H1 (cell line): ENCODE data around the gene SLC5A4. TPM values are rescaled to one million over a fixed set of nuclear protein-coding genes. Genes with fewer than 3 reads are reported as not detected.

Experiments
- CBX5 ChIP-seq: fragments of 300-800, 300-1000 bp; sonication (generic); IDR thresholded peaks from 2 replicates; pipeline ENCODE4 v1.7.1; 2016; ENCODE audit warnings: antibody characterized with exemption, low read length, low read depth
- CBX8 ChIP-seq: fragments of 300-800, 300-1000 bp; sonication (generic); IDR thresholded peaks from 2 replicates; pipeline ENCODE4 v1.7.1; 2016; ENCODE audit warnings: low read depth, low read length, borderline replicate concordance
- CREB1 ChIP-seq: IDR thresholded peaks from 2 replicates; pipeline ENCODE4 v1.6.1; 2012; ENCODE audit warnings: inconsistent platforms
- E2F6 ChIP-seq: IDR thresholded peaks from 2 replicates; pipeline ENCODE4 v1.6.1; 2012; ENCODE audit warnings: inconsistent platforms
- FOSL1 ChIP-seq: IDR thresholded peaks from 2 replicates; pipeline ENCODE4 v1.6.1; 2011; ENCODE audit warnings: mild to moderate bottlenecking, low read depth, low read length, moderate library complexity; ENCODE audit not compliant: insufficient read depth
- GTF2F1 ChIP-seq: IDR thresholded peaks from 2 replicates; pipeline ENCODE4 v1.6.1; 2012; ENCODE audit warnings: low read depth, low read length, improper control_type of control experiment, borderline replicate concordance
- KDM4A ChIP-seq: IDR thresholded peaks from one replicate; pipeline ENCODE4 v1.7.1; 2012; ENCODE audit warnings: low read depth, mild to moderate bottlenecking, moderate library complexity, low read length, inconsistent platforms; ENCODE audit not compliant: severe bottlenecking
- NANOG ChIP-seq: IDR thresholded peaks from 2 replicates; pipeline ENCODE4 v1.6.1; 2011; ENCODE audit warnings: low read length, low read depth, mild to moderate bottlenecking, inconsistent platforms; ENCODE audit not compliant: insufficient read depth, poor library complexity, severe bottlenecking
- NRF1 ChIP-seq: IDR thresholded peaks from 2 replicates; pipeline ENCODE4 v1.6.1; 2011; ENCODE audit warnings: mild to moderate bottlenecking, low read depth, low read length, improper control_type of control experiment
- POLR2AphosphoS5 ChIP-seq: IDR thresholded peaks from 2 replicates; pipeline ENCODE4 v1.6.1; 2011; ENCODE audit warnings: low read depth, low read length
- RBBP5 ChIP-seq: IDR thresholded peaks from 2 replicates; pipeline ENCODE4 v1.7.1; 2012; ENCODE audit warnings: low read depth, mild to moderate bottlenecking, inconsistent platforms, low read length, moderate library complexity, borderline replicate concordance
- RFX5 ChIP-seq: IDR thresholded peaks from 2 replicates; pipeline ENCODE4 v1.6.1; 2011; ENCODE audit warnings: low read depth, low read length, improper control_type of control experiment, borderline replicate concordance
- RNF2 ChIP-seq: fragments of 200-900, 300-1000 bp; sonication (generic); IDR thresholded peaks from 2 replicates; pipeline ENCODE4 v1.7.1; 2016; ENCODE audit warnings: borderline replicate concordance, low read depth, mild to moderate bottlenecking, antibody characterized with exemption, low read length; ENCODE audit not compliant: poor library complexity, severe bottlenecking; ENCODE audit errors: missing control alignments
- SP1 ChIP-seq: IDR thresholded peaks from 2 replicates; pipeline ENCODE4 v1.6.1; 2011; ENCODE audit warnings: low read depth, low read length
- SRF ChIP-seq: IDR thresholded peaks from 2 replicates; pipeline ENCODE4 v1.6.1; 2011; ENCODE audit warnings: mild to moderate bottlenecking, low read depth, low read length, moderate library complexity
- TBP ChIP-seq: IDR thresholded peaks from 2 replicates; pipeline ENCODE4 v1.6.1; 2011; ENCODE audit warnings: low read depth, low read length, improper control_type of control experiment
- TEAD4 ChIP-seq: IDR thresholded peaks from 2 replicates; pipeline ENCODE4 v1.6.1; 2012; ENCODE audit warnings: low read depth, low read length, inconsistent platforms, mixed read lengths
- YY1 ChIP-seq: IDR thresholded peaks from 2 replicates; pipeline ENCODE4 v1.6.1; 2011; ENCODE audit warnings: low read depth, mild to moderate bottlenecking, low read length
- ZNF274 ChIP-seq: IDR thresholded peaks from 2 replicates; pipeline ENCODE4 v1.7.0; 2012; ENCODE audit warnings: low read length, borderline replicate concordance; ENCODE audit errors: extremely low read depth
- polyA plus RNA-seq, 7 experiments: library from polyadenylated mRNA; depleted of rRNA in 3 of 7; stranded (reverse) in 5 of 7; unstranded in 2 of 7; fragments of >200 nt in 5 of 7; fragments of 200-250 nt in 2 of 7; gene quantifications; 1 replicate in 5 of 7; 2 replicates in 1 of 7; 4 replicates in 1 of 7; pipeline versions ENCODE4 v1.2.1 to v1.2.3, GENCODE V29; 2011 to 2013; ENCODE audit warnings: missing spikeins in 2 of 7, mixed read lengths in 2 of 7
- total RNA-seq: library from RNA; stranded (reverse); fragmentation: NEBNext Ultra II Directional; extraction: Animal tissue kit (Norgen Biotek cat#: 25700); gene quantifications from 2 replicates; pipeline ENCODE4 v1.2.1, GENCODE V29; 2021

SLC5A4 gene
- total and polyA plus RNA-seq, 2 of the 8 experiments (the other 6 are each of a cell fraction or from before 2014, with no cell fraction given): 0.17 TPM; not detected in 1

- TF ChIP-seq RFX5: no peak
- TF ChIP-seq TEAD4: 0 out of 2 replicates have a peak, but pooled peaks have one; percentile 19
- TF ChIP-seq SRF: no peak
- TF ChIP-seq NANOG: no peak
- TF ChIP-seq CREB1: no peak
- no peak for TF ChIP-seq SP1
- TF ChIP-seq CBX8: no peak
- no peak for TF ChIP-seq ZNF274
- peak; percentile 50; the same call in 1 of the 2 replicates for TF ChIP-seq RBBP5
- TF ChIP-seq KDM4A: peak; percentile 97
- no peak for TF ChIP-seq FOSL1
- no peak for TF ChIP-seq GTF2F1
- no peak for TF ChIP-seq TBP
- TF ChIP-seq E2F6: peak; percentile 85
- no peak for TF ChIP-seq YY1
- TF ChIP-seq RNF2: no peak
- no peak for TF ChIP-seq NRF1
- no peak for TF ChIP-seq POLR2AphosphoS5
- no peak for TF ChIP-seq CBX5
Observed at GRCh38 chr22:32175683-32176644, 79.2 kb downstream of the SLC5A4 start (continued).
